NCI-H446 treated with DMSO at 0.1 percent for 48 hours (cell line): Measurements from ENCODE around the gene PDE8B.

ENCODE experiments used
- DNase-seq: peaks from one replicate; lab custom pipeline; 2025; lab: John Stamatoyannopoulos, UW

The PDE8B gene

DNA sequence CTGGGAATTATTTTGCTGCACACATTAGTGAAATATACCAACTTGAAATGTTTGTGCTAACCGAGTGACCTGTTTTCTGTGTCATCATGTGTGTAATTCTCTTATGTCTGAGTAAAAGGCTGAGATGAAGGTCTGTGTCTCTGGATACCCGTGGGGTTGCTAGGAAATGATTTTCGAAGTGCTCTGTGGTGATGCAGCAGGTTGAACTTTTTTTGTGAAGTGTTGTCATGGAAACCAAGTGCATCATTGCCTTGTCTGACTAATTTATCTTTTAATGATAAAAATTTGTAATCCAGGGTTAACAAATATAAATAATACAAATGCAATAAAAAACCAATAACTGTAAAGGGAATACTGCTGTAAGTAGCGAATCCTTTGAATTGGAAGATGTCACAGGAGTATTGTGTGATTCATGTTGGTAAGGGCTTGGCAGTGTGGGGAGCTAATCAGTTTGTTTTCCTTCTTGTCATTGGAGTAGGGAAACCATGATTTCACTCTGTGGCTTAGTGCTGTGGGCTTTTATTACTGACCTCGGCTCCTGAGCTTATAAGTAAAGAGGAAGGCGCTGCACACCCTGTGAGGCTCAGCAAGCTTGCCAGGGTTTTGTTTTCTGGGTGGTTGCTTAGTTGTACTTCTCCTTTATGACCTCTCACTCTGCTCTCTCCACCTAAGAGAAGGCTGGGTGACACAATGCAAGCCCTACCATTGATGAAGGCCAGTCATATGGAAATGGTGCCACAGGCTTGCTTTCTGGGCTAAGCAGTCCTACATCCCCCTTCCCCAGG is 22.3 kb downstream of the PDE8B start:
- DNase-seq: no peak

DNA sequence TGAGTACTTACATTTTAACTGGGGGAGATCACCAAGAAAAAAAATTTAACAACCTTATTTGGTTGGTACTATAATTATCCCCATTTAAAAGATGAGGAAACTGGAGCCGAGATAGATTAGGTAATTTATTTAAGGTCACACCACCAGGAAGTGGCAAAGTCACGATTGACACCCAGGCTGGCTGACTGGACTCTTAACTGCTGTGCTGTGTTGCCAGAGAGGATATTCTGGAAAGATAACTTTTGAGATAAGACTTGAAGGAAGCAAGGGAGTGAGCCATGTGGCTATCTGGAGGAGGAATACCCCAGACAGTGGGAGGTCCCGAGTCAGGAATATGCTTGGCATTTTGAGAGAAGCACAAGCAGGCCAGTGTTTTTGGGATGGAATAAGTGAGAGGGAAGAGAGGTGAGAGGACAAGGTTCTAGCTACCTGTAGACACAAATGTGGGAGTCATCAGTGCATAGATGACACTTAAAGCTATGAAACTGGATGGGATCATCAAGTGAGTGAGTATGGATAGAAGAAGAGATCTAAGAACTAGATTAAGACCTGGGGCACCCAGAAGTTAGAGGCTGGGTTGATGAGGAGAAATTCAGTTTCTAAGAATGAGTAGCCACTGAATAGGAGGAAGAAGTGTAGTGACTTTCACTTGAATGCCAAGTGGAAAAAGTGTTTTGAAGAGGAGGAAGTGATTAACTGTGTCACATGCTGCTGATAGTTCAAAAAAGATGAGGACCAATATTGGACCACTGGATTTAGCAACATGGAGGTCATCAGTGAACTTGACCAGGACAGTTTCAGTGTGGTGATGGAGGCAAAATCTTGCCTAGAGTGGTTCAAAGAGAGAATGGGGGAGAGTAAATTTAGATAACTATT is 25.6 kb downstream of the PDE8B start:
- no peak for DNase-seq

DNA sequence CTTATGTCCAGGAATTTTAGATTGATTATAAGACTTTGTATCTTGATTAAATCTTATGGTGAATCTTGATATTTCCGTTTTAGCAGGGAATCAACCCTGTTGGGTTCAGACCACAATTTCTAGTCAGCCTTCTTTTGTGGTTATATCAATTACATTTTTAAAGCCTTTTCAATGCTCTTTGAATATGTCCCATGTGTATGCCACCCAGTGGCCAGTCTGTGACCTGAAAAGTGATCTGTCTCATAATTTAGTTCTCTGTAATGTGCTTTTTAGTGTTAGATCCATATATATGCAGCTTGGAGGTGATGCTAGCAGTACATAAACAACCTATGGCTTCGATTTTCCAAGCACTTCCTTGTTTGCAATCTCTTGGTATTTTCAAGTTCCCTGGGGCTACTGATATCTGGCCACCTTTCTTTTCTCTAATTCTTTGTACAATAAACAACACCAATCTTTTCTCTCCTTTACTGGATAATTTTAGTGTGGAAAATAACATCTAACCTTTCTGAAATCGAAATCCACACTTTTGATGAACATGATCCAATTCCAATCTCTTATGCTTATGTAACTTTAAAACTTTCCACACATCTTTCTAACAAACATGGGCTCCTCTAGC is 28.8 kb downstream of the PDE8B start:
- no peak for DNase-seq

DNA sequence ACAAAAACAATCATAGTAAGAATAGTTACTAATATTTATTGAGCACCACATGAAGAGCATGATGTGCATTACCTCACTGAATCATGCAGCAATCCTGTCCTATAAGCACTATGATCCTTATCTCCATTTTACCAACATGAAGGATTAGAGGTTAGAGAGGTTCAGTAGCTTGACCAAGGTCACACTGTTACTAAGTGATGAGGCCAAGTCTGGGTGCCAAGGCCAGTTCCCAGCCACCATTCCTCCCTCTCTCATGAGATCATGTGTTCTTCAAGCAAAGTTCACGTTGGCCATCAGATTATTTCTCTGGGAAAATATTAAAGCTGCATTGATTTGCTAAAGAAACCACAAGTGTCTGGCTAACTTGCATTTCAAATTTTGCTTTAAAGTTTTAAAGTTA is 31.0 kb downstream of the PDE8B start:
- DNase-seq: no peak

DNA sequence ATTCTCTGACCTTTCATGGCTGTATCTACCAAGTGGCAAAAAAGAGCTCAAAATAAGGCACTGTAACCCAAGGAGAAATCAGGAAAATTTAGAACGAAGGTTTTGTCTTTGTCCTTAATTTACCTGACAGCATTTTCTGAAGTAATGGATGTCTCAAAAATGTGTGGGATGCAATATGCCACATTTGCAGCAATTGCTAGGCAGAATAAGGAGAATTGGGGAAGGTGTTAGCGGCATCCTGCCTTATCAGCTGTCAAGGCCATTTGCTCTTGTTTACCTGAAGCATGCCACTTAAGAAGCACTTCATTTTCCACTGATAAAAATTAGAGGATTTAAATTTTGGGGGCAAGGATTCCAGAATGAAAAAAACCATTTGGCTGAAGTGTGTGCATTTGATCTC is 39.0 kb downstream of the PDE8B start:
- no peak for DNase-seq

DNA sequence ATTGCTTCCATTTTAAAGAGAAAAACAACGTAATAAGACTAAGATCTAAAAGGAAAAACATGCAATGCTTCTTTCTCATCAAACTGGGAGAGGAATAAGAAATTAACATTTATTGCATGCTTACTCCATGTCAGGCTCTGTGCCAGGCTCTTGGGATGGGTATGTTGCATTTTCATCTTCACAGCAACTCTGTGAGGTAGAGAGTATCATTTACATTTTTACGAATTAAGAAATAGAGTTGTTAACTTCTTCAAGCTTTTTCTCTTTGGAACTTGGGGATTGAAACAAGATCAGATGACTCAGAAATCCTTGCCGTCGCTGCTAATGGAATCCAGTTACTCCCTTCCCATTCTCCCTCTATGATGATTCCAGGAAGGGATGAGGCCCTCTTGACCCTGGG is 39.5 kb downstream of the PDE8B start:
- no peak for DNase-seq

DNA sequence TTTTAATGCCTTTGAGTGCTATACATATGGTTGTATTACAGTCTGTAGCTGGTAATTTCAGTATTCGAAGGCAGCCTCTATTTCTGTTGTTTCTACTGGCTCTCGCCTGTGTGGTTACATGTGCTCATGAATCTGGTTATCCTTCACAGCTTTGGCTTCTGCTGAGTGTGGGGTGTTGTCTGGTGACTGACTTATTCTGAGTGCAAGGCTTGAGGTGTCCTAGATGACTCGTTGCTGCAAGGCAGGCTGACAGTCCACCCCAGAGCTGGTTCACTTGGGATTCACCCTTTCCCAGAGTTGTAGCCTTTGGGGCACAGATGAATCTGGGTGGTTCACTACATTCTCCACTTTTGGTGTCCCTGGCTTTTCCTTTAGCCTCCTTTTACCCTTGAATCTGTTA is 41.4 kb downstream of the PDE8B start:
- DNase-seq: no peak

DNA sequence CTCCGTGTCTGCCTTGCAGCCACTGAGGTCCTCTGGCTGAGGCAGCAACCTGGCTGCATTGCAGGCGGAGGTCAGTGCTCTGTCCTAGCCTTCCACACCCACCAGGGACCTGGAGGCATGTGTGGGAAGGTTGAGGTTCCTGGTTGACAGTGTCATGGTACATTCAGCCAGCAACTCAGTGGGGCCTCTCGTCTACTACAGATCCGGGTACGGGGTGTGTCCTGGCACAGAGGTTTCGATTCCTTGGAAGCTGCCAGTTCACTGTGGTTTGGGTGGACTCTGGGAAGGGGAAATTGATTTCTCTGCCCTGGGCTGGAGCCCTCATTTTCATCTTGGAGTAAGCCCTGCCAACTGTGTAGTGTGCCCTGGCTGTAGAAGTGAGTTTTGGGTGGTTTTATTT is 45.1 kb downstream of the PDE8B start:
- DNase-seq: no peak

DNA sequence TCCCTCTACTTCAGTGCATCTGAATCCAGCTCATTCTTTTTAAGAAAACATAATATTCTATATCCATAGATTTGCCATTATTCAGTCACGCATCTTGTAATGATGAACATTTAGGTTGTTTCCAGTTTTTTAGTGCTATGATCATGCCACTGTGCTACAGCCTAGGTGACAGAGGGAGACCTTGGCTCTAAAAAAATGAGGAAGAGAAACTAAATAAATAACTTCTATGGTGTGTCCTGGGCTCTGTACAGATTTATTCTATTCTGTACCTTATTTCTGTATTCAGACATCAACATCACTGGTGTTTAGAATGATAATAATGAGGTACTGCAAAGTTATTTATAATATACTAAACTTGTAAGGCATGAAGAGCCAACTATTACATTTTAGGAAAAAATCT is 45.9 kb downstream of the PDE8B start:
- DNase-seq: no peak

DNA sequence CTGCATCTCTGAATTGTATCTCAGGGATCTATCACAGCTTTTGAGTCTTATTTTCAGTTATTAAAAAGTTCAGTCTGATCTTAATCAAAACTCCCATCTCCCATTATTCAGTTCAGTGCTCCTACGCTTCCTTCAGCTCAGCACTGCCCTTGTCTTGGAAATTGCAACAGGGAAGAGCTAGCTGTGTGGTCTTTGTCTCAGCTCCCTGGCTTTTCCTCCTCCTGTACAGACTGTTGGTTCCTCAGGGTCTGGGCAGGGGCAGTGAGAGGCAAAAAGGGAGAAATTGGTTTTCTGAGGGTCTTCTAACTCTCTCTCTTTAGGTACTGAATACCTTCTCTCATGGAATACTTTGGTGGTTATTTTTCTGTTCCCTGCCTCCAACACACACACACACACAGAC is 48.2 kb downstream of the PDE8B start:
- DNase-seq: no peak

DNA sequence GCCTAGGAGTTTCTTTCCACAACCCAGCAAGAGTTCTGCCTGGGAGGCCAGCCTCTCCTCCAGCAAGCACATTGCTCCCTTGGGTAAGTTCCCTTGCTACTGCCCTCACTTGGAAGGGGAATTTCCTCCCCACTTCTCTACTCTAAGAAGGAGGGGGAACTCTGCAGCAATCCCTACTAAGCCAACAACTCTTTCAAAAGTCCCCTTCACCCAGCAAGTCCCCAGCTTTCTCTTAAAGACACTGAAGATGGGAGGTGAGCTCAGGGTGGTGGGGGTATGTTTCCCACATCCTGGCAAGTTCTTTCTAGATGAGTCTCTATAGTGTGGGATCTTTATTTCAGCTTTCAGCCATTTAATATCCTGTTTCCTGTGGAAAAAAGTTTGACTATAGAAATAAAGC is 49.0 kb downstream of the PDE8B start:
- no peak for DNase-seq

DNA sequence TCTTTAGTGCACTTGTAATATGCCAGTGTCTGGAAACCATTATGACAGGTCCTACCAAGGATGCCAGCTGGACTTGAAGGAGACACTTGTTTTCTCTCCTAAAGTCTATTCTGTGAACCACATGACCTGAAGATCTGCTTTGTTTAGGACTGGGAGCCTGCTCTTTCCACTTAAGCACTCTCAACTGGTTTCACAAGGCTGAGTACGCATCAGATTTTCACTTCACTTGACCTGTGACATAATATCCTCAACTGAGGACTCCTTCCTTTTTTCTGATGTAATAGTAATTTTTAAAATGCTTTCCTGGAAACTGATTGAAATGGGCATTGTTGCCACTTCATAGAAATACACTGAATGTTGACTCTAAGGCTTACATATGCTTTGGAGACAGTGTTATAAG is 52.2 kb downstream of the PDE8B start:
- no peak for DNase-seq

DNA sequence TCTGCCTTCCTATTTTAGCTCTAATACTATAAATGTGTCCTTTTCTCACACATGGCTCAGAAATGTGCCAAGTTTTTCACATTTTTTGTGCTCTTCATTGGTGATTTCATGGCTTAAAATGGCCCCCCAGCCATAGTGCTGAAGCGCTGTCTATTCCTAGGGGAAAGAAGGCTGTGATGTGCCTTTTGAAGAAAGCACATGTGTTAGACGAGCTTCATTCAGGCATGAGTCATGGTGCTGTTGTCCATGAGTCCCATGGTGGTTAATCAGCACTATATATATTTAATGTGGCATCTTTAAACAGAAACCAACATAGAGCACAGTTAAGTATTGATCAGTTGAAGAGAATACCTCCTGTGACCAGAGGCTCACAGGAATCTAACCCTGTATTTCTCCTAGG is 55.8 kb downstream of the PDE8B start:
- DNase-seq: no peak

DNA sequence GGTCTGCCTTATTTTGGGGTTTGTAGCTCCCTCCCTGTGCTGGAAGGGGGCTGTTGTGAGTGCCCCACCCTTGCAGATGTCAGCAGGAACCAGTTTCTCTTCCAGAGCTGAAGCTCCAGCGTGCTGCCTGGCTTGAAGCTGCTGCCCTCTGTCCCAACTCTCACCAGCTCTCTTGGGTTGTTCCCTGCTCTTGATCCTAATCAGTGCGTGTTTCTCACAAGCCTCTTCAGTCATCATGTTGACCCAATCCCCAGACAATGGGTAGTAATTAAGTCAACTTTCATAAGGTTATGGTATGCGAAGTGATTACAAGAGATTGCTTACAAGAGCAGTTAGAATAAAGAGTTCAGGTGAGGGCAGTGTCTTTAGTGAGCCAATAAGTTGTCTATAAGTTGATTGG is 57.0 kb downstream of the PDE8B start:
- no peak for DNase-seq

DNA sequence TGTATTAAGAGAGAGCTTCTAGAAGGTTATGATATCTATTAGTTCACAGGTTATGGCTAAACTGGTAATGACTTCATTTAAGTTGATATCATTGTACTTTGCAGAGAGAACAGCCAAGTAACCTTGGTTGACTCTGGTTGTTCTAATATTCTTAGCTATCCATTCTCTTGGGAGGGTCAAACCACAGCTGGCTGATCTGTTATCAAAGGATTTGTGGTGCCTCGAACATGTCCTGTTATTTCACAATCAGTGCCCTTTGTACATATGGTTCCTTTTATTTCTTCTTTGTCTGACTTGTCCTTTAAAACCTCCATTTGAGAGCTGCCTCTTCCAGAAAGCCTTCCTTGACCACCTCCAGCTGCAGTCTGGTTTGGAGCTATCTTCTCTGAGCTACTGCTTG is 61.7 kb downstream of the PDE8B start:
- no peak for DNase-seq

DNA sequence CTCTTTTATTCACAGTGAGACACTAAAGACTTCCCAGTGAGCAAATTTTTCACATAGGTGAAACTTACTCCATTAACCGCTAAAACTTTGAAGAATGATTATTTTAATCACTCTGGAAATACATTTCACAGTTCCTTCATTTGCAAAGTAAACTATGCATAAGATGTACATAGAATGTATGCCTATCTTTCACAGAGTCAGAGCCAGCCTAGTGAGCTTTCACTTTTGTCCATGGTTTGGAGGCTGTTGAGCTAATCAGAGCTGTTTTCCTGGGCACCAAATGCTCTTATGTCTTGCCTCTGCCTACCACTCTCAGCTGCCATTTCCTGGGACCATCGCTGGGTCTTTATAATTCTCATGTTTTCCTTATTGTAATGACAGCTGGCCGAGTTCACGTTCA is 67.3 kb downstream of the PDE8B start:
- DNase-seq: no peak

DNA sequence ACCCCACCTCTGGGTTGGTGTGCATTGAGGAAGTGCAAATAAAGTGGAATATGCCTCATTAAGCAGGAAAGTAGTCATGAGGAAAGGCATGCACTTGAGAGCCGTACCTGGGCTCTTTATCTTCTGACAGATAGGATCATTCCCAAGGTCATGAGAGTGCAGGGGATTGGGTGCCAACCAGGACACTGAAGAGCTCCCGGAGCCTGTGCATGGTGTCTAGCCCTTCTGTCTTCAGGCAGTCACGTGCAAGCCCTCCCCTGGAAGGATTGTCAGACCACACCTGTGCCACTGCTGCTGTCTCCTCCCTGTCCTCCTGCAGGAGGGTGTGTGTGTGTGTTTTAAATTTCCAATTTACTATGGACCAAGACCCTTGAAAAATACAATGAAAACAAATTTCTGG is 69.6 kb downstream of the PDE8B start:
- no peak for DNase-seq

DNA sequence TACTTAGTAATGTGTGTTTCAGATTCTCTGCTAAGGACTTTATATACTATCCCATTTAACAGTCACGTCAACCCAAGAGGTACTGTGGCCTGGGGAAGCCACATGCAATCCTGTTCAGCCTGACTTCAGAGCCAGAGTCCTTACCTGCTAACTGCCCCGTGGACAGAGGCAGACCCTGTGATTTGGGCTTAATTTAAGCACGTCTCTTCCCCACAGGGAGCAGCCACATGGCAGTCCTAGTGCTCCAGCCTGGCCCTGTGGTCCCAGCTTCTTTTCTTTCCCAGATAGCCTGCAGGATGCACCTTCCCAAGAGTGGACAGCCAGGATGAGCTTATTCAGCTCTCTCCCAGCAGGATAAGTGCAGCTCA is 71.5 kb downstream of the PDE8B start:
- DNase-seq: no peak

DNA sequence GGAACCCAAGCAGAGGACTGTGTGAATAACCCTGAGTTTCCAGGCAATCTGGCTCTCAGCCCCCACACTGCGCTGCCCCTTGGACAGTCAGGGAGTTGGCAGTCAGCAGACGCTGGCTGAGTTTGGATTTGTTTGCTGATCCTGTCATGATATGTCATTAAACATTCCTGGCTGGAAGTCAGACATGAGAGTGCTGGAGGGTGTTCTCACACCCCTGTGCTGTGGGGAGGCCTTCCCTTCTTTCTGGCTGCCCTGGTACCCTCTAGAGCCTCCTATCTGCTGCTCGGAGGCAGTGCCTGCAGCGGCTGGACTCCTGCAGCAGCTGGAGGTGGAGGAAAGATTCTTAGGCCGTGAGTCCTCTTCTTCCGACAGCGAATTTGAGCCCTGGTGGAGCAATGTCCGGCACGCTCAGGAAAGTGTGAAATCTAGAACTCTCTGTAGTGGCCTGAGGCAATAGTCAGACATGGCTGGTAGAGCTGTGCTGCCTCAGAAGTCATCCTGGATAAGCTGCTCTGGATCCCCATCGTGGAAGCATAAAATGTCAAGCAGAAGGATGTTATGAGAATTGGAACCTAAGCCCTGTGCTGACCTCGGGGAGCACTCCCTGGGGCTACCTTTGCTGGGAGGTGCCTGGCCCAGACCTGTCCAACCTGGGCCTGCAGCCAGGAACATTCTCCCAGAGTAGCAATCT is 72.0 kb downstream of the PDE8B start:
- DNase-seq: peak; percentile 66

DNA sequence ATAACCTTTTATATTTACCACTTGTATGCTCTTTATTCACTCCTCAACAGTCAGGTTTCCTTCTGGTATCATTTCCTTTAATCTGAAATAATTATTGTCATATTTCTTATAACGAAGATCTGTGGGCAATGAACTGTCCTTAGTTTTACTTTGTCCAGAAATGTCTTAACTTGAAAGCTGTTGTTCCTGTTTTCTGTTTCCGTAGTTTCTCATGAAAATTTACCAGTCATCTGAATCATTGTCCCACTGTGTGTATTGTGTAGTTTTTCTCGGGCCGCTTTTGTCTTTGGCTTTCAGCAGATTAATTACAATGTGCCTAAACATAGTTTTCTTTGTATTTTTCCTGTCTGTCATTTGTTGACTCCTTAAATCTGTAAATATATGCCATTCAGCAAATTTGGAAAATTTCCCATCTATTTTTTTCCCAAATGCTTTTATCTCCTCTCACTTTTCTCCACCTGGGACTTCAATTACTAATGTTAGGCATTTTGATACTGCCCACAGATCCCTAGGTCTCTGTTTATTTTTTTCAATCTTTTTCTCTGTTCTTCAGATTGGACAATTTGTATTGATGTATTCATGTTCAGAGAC is 74.9 kb downstream of the PDE8B start:
- no peak for DNase-seq

DNA sequence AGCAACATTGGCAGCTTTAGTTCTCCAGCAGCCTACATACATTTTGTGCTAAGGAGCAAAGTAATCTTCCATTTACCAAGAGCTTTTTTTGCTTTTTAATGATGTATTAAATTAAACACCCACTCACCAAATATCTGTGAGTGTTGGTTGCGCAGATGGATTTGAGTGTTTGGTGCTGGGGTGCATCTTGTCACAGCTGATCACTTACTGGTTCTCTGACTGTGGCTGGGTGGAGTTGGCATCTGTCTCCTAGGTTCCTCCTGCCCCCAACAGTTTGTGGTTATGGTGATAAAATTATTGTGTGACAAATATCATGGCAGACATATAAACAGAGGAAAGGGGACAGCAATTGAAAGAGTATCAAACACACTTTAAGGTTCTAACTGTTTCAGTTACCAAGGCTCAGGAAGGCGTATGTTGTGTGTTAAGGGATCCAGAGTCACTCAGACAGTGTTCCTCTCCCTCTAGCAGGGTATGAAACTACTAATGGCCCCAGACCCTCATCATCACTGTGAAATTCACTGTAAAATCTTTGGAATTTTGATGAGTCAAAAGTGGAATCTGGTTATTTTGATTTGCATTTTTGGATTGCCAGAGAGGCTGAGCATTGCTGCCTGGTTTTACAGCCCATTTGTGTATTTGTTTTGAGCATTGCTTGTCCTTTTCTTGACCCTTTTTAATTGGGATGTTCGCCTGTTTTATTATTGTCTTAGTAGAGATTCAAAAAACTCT is 81.7 kb downstream of the PDE8B start:
- no peak for DNase-seq
